H1 (cell line): ENCODE data around the gene POLL. TPM values are rescaled to one million over a fixed set of nuclear protein-coding genes. Genes with fewer than 3 reads are reported as not detected.
A peak's percentile ranks its signal among the peaks of the same experiment; 100 is the strongest.

Experiments
- BRCA1 ChIP-seq: IDR thresholded peaks from 2 replicates; pipeline ENCODE4 v1.6.1; 2012; ENCODE audit warnings: low read depth, low read length, improper control_type of control experiment
- CBX5 ChIP-seq: fragments of 300-800, 300-1000 bp; sonication (generic); IDR thresholded peaks from 2 replicates; pipeline ENCODE4 v1.7.1; 2016; ENCODE audit warnings: antibody characterized with exemption, low read length, low read depth
- CBX8 ChIP-seq: fragments of 300-800, 300-1000 bp; sonication (generic); IDR thresholded peaks from 2 replicates; pipeline ENCODE4 v1.7.1; 2016; ENCODE audit warnings: low read depth, low read length, borderline replicate concordance
- CREB1 ChIP-seq: IDR thresholded peaks from 2 replicates; pipeline ENCODE4 v1.6.1; 2012; ENCODE audit warnings: inconsistent platforms
- GTF2F1 ChIP-seq: IDR thresholded peaks from 2 replicates; pipeline ENCODE4 v1.6.1; 2012; ENCODE audit warnings: low read depth, low read length, improper control_type of control experiment, borderline replicate concordance
- HDAC6 ChIP-seq: IDR thresholded peaks from one replicate; pipeline ENCODE4 v1.7.1; 2012; ENCODE audit warnings: low read depth, mild to moderate bottlenecking, inconsistent platforms, low read length, moderate library complexity
- PHF8 ChIP-seq: fragments of 200-600 bp; sonication (generic); conservative IDR thresholded peaks from 2 replicates; pipeline ENCODE4 v1.7.1; 2012; ENCODE audit warnings: low read depth, mild to moderate bottlenecking, inconsistent platforms, low read length, moderate library complexity
- POLR2A ChIP-seq, 2 experiments: IDR thresholded peaks; 1 replicate in 1 of 2; 2 replicates in 1 of 2; pipeline ENCODE4 v1.6.1; 2011; ENCODE audit warnings: low read depth in 2 of 2, low read length in 2 of 2, mild to moderate bottlenecking in 2 of 2; ENCODE audit errors: control extremely low read depth in 1 of 2
- TBP ChIP-seq: IDR thresholded peaks from 2 replicates; pipeline ENCODE4 v1.6.1; 2011; ENCODE audit warnings: low read depth, low read length, improper control_type of control experiment
- TEAD4 ChIP-seq: IDR thresholded peaks from 2 replicates; pipeline ENCODE4 v1.6.1; 2012; ENCODE audit warnings: low read depth, low read length, inconsistent platforms, mixed read lengths
- polyA plus RNA-seq, 7 experiments: library from polyadenylated mRNA; depleted of rRNA in 3 of 7; stranded (reverse) in 5 of 7; unstranded in 2 of 7; fragments of >200 nt in 5 of 7; fragments of 200-250 nt in 2 of 7; gene quantifications; 1 replicate in 5 of 7; 2 replicates in 1 of 7; 4 replicates in 1 of 7; pipeline versions ENCODE4 v1.2.1 to v1.2.3, GENCODE V29; 2011 to 2013; ENCODE audit warnings: missing spikeins in 2 of 7, mixed read lengths in 2 of 7
- total RNA-seq: library from RNA; stranded (reverse); fragmentation: NEBNext Ultra II Directional; extraction: Animal tissue kit (Norgen Biotek cat#: 25700); gene quantifications from 2 replicates; pipeline ENCODE4 v1.2.1, GENCODE V29; 2021
- TF ChIP-seq, protein P1 (sequence below), 3 experiments: IDR thresholded peaks; 1 replicate in 2 of 3; 2 replicates in 1 of 3; pipeline versions ENCODE4 v1.5.1 to v1.6.1; 2011; ENCODE audit warnings: low read length in 3 of 3, mild to moderate bottlenecking in 3 of 3, inconsistent platforms in 2 of 3, low read depth in 1 of 3, moderate library complexity in 1 of 3; ENCODE audit not compliant: insufficient read depth in 1 of 3; ENCODE audit errors: control extremely low read depth in 1 of 3
- TF ChIP-seq, protein P2 (sequence below): IDR thresholded peaks from 2 replicates; pipeline ENCODE4 v1.6.1; 2011; ENCODE audit warnings: low read length, improper control_type of control experiment
- TF ChIP-seq, protein P3 (sequence below): IDR thresholded peaks from 2 replicates; pipeline ENCODE4 v1.6.1; 2012; ENCODE audit warnings: inconsistent platforms

The POLL gene
- total and polyA plus RNA-seq, 2 of the 8 experiments (the other 6 are each of a cell fraction or from before 2014, with no cell fraction given): 26.1 to 45.9 TPM

DNA sequence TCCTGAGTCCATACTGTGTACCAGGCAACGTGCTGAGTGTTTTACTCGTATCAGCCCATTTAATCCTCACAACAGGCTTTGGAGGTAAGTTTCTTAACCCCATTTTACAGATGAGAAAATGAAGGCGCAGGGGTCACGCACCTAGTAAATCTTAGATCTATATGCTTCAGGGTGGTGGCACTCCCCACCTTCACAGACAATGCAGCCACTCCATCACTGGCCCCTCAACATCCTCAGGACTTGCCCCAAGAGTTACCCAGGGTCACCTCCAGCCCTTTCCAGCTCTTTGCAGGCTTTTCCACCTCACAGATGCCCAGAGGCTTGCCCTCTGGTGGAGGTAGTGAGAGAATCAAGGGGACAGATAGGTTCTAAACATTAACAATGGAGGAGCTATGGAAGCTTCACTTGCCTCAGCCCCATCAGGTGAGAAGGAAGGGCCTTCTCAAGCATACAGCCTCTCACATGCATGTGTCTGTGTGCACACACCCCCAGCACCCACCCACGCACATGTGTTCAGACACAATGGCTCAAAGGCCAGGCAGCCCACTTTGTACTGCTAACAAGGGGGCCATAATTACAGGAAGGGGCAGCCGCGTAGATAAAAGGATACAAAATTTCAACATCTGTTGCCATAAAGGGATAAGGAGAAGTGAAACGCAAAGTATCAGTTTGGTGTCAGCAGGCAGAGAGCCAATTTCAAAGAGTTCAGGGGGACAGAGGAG, 29.2 kb upstream of the POLL start (continued):
- TF ChIP-seq, protein P1, sequence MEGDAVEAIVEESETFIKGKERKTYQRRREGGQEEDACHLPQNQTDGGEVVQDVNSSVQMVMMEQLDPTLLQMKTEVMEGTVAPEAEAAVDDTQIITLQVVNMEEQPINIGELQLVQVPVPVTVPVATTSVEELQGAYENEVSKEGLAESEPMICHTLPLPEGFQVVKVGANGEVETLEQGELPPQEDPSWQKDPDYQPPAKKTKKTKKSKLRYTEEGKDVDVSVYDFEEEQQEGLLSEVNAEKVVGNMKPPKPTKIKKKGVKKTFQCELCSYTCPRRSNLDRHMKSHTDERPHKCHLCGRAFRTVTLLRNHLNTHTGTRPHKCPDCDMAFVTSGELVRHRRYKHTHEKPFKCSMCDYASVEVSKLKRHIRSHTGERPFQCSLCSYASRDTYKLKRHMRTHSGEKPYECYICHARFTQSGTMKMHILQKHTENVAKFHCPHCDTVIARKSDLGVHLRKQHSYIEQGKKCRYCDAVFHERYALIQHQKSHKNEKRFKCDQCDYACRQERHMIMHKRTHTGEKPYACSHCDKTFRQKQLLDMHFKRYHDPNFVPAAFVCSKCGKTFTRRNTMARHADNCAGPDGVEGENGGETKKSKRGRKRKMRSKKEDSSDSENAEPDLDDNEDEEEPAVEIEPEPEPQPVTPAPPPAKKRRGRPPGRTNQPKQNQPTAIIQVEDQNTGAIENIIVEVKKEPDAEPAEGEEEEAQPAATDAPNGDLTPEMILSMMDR (IDR thresholded peaks at IDR 0.05; ENCODE audit: control extremely low read depth in 1 of 3, insufficient read depth in 1 of 3, low read depth in 1 of 3, low read length in 3 of 3): peak; percentile 21 to 50 (median 37)
- no peak for TF ChIP-seq CBX8
- TF ChIP-seq PHF8: no peak
- TF ChIP-seq, protein P2, sequence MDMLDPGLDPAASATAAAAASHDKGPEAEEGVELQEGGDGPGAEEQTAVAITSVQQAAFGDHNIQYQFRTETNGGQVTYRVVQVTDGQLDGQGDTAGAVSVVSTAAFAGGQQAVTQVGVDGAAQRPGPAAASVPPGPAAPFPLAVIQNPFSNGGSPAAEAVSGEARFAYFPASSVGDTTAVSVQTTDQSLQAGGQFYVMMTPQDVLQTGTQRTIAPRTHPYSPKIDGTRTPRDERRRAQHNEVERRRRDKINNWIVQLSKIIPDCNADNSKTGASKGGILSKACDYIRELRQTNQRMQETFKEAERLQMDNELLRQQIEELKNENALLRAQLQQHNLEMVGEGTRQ: no peak
- TF ChIP-seq HDAC6: no peak
- TF ChIP-seq TBP: no peak
- TF ChIP-seq CBX5: no peak
- TF ChIP-seq GTF2F1: no peak
- no peak for TF ChIP-seq POLR2A (IDR thresholded peaks at IDR 0.05; ENCODE audit: control extremely low read depth in 1 of 2, low read depth in 2 of 2, low read length in 2 of 2)
- TF ChIP-seq, protein P3, sequence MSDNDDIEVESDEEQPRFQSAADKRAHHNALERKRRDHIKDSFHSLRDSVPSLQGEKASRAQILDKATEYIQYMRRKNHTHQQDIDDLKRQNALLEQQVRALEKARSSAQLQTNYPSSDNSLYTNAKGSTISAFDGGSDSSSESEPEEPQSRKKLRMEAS: no peak
- TF ChIP-seq BRCA1: no peak
- no peak for TF ChIP-seq TEAD4
- TF ChIP-seq CREB1: no peak
- TF ChIP-seq, all 59 proteins: peak for 4
